Measurements from ENCODE around the gene TSC1. TPM values are rescaled to one million over a fixed set of nuclear protein-coding genes. Genes with fewer than 3 reads are reported as not detected.

The TSC1 gene
- total RNA-seq, 4 donors from 2014 or later, result 36.7 to 45.3 (median 39.7) TPM

DNA sequence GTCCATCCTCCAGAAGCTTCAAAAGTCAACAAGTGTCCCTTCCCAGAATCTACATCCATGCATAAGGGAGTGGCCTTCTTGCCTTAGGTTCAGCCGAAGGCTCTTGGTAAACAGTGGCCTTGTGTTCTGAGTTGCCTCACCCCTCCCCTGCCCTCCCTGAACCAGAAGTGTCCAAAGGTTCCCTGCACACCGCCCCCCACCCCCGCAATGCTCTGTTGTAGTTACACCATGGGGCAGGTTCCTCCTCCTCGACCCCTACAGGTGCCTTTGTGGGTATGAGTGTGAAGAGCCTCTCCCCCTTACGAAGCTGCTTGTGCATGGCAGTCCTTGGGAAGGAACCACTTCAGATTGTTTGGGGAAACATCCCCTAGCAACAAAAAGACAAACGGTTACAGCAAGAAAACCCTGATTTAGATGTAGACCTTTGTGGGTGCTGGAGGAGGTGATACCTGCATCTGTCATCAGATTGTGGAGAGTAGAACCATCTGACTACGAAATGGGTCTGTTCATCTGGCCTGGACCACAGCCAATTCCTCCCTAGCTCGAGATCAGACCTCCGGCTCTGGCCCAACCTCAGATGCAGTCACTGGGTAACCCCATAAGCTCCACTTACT is 58.6 kb downstream of the TSC1 start:
- Histone ChIP-seq H3K36me3 (no peaks in the 10 kb centered on the region), H3K9me3 (no peaks in the 10 kb centered on the region), H3K27ac (no peak overlapping the region), H3K4me3 (no peak overlapping the region), H3K4me1 (no peaks in the 10 kb centered on the region), H3K27me3 (no peaks in the 10 kb centered on the region)
- TF ChIP-seq CTCF (IDR thresholded peaks at IDR 0.05 in 4 of 5, conservative IDR thresholded peaks at IDR 0.05 in 1 of 5) (no peak), POLR2A (IDR thresholded peaks at IDR 0.05) (no peak)
- DNase-seq (no peak), ATAC-seq (no peak)
- in situ Hi-C loops (cut with MboI; ENCODE audit: low sequenced_read_pairs in 4 of 4) (no loop called here), intact Hi-C loops (cut with DNase I; ENCODE audit: low total_unique reads) (no loop called here)

DNA sequence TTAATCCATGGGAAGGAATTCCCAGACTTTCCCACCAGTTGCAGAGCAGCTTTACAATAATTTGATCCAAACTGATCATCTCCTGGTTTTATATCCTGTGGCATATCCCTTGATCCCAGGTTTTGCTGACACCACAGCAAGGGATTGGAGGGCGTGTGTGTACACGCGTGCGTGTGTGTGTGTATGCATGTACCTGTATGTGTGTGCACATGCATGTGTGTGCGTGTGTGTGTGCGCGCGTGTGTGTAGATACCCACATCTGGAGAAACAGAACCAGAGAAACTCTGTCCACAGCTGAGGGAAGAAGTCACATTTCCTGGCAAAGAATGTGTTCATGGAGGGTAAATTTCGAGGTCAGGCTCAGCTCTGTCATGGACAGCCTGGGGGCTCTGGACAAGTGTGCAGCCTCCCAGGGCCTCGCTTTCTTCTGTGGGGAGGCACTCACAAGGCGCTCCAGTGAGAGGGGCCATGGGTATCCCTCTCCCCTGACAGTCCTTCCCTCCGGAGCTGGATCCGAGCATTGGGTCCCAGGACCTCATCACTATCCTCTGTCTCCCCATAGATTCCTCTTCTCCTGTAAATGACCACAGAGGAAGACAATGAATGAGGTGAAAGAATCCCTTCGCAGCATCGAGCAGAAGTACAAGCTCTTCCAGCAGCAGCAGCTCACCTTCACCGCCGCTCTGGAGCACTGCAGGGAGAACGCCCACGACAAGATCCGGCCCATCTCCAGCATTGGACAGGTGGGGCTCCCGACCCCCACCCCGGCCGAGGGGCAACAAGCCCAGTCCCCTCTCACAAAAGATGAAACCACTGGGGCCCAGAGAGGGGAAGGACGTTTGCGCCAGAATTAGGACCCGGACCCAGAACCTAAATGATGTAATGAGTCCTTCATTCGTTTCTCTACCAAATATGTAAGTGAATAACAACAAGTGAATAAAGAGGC is 60.8 kb downstream of the TSC1 start:
- H3K4me3 ChIP-seq, result no peak overlapping the region
- ATAC-seq (no peak), DNase-seq (no peak)
- H3K27me3 ChIP-seq, result peaks cover 0 to 2% (median 0%) of the 10 kb centered on the region in 3 donors
- in situ Hi-C loops (cut with MboI; ENCODE audit: low sequenced_read_pairs in 4 of 4) (no loop called here), intact Hi-C loops (cut with DNase I; ENCODE audit: low total_unique reads) (no loop called here)
- TF ChIP-seq POLR2A (IDR thresholded peaks at IDR 0.05) (no peak), CTCF (IDR thresholded peaks at IDR 0.05 in 4 of 5, conservative IDR thresholded peaks at IDR 0.05 in 1 of 5) (no peak)
- H3K9me3 ChIP-seq, result no peaks in the 10 kb centered on the region
- no peaks in the 10 kb centered on the region for H3K36me3 ChIP-seq
- H3K4me1 ChIP-seq, result peaks cover 0 to 3% of the 10 kb centered on the region in 2 donors
- H3K27ac ChIP-seq, result no peak overlapping the region

- Histone ChIP-seq H3K4me3 (no peak overlapping the region), H3K36me3 (no peaks in the 10 kb centered on the region), H3K27me3 (peaks cover 0 to 6% (median 5%) of the 10 kb centered on the region in 3 donors), H3K9me3 (no peaks in the 10 kb centered on the region), H3K4me1 (peaks cover 0 to 9% of the 10 kb centered on the region in 2 donors), H3K27ac (no peak overlapping the region)
- in situ Hi-C loops (cut with MboI; ENCODE audit: low sequenced_read_pairs in 4 of 4) (no loop called here), intact Hi-C loops (cut with DNase I; ENCODE audit: low total_unique reads) (no loop called here)
- ATAC-seq (no peak), DNase-seq (no peak)
- TF ChIP-seq CTCF (IDR thresholded peaks at IDR 0.05 in 4 of 5, conservative IDR thresholded peaks at IDR 0.05 in 1 of 5) (no peak), POLR2A (IDR thresholded peaks at IDR 0.05) (no peak)
These were observed 61.8 kb downstream of the TSC1 start for GRCh38 chr9:132882616-132883015.

- Histone ChIP-seq H3K27me3 (peaks cover 0 to 6% (median 5%) of the 10 kb centered on the region in 3 donors), H3K36me3 (no peaks in the 10 kb centered on the region), H3K9me3 (no peaks in the 10 kb centered on the region), H3K4me1 (peaks cover 0 to 10% of the 10 kb centered on the region in 2 donors), H3K27ac (no peak overlapping the region), H3K4me3 (no peak overlapping the region)
- intact Hi-C loops (cut with DNase I; ENCODE audit: low total_unique reads), result no loop called here
- DNase-seq, result no peak
- no peak for TF ChIP-seq POLR2A (IDR thresholded peaks at IDR 0.05)
- TF ChIP-seq CTCF (IDR thresholded peaks at IDR 0.05 in 4 of 5, conservative IDR thresholded peaks at IDR 0.05 in 1 of 5), result no peak
- no peak for ATAC-seq
- in situ Hi-C loops (cut with MboI; ENCODE audit: low sequenced_read_pairs in 4 of 4), result no loop called here
These were observed 62.6 kb downstream of the TSC1 start for GRCh38 chr9:132881826-132882225.

Data from gastrocnemius medialis (tissue), 4 donors.